Measurements from ENCODE around the gene FBXL15. TPM values are rescaled to one million over a fixed set of nuclear protein-coding genes. Genes with fewer than 3 reads are reported as not detected.

The FBXL15 gene
- total and polyA plus RNA-seq, 2 donors (not counting 1 experiment from before 2014, with no cell fraction given), result 15.5 to 20.7 TPM

DNA sequence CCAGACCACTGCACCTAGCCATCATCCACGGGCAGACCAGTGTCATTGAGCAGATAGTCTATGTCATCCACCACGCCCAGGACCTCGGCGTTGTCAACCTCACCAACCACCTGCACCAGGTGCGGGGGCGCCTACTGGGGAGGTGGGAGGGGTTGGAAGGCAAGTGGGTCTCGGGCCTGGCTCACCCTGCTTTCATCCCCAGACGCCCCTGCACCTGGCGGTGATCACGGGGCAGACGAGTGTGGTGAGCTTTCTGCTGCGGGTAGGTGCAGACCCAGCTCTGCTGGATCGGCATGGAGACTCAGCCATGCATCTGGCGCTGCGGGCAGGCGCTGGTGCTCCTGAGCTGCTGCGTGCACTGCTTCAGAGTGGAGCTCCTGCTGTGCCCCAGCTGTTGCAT lies 20.6 kb upstream of the FBXL15 start:
- peak overlapping the region; percentile 74 to 80 for H3K27ac ChIP-seq (ENCODE audit: low read length in 2 of 2)
- peaks cover 88% of the 10 kb centered on the region for H4K20me1 ChIP-seq (ENCODE audit: control insufficient read depth, insufficient read depth, low read length, poor library complexity, severe bottlenecking)
- DNase-seq, result no peak
- TF ChIP-seq, protein P1, sequence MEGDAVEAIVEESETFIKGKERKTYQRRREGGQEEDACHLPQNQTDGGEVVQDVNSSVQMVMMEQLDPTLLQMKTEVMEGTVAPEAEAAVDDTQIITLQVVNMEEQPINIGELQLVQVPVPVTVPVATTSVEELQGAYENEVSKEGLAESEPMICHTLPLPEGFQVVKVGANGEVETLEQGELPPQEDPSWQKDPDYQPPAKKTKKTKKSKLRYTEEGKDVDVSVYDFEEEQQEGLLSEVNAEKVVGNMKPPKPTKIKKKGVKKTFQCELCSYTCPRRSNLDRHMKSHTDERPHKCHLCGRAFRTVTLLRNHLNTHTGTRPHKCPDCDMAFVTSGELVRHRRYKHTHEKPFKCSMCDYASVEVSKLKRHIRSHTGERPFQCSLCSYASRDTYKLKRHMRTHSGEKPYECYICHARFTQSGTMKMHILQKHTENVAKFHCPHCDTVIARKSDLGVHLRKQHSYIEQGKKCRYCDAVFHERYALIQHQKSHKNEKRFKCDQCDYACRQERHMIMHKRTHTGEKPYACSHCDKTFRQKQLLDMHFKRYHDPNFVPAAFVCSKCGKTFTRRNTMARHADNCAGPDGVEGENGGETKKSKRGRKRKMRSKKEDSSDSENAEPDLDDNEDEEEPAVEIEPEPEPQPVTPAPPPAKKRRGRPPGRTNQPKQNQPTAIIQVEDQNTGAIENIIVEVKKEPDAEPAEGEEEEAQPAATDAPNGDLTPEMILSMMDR (IDR thresholded peaks at IDR 0.05), result no peak
- TF ChIP-seq EZH2 (IDR thresholded peaks at IDR 0.05; ENCODE audit: borderline replicate concordance, insufficient read depth, low read depth, low read length, poor library complexity, severe bottlenecking), result no peak
- intact Hi-C loops (cut with micrococcal nuclease), result no loop called here
- Mint-ChIP-seq H3K4me3 (peak overlapping the region; percentile 82), H3K9me3 (ENCODE audit: insufficient read depth) (no peaks in the 10 kb centered on the region), H3K27me3 (no peaks in the 10 kb centered on the region), H3K4me1 (peaks cover 46% of the 10 kb centered on the region), H3K27ac (peak overlapping the region; percentile 92)
- peaks cover 41% of the 10 kb centered on the region for H3K79me2 ChIP-seq (ENCODE audit: control insufficient read depth, insufficient read depth, low read length)
- peaks cover 36 to 46% of the 10 kb centered on the region in 2 donors for H3K4me1 ChIP-seq (ENCODE audit: control insufficient read depth in 2 of 2, insufficient read depth in 2 of 2, low read length in 2 of 2)
- H3K27me3 ChIP-seq (replicated peaks in 1 of 4; ENCODE audit: control extremely low read depth in 1 of 4, control insufficient read depth in 3 of 4, insufficient read depth in 4 of 4, low read length in 3 of 4), result no peaks in the 10 kb centered on the region
- peaks cover 0 to 56% of the 10 kb centered on the region in 2 experiments for H3K36me3 ChIP-seq (replicated peaks in 1 of 2; ENCODE audit: control extremely low read depth in 1 of 2, control insufficient read depth in 1 of 2, extremely low read depth in 1 of 2, insufficient read depth in 2 of 2, low read length in 1 of 2)
- ATAC-seq (ENCODE audit: low read depth), result no peak
- no peak overlapping the region for H3K4me3 ChIP-seq (ENCODE audit: control extremely low read depth in 1 of 5, extremely low read depth in 1 of 5, insufficient read depth in 1 of 5, low read depth in 2 of 5, low read length in 4 of 5)
- peak overlapping the region; percentile 87 for H3K4me2 ChIP-seq (replicated peaks; ENCODE audit: low read depth, low read length, poor library complexity, severe bottlenecking)
- CTCF ChIA-PET, result interaction anchor here (0.6 to 8.8 kb wide), 16 partner anchors 10 to 242 kb away, joined by 3 to 108 read pairs (median 6); partner anchors contain the start of genes C10orf95, CUEDC2, FBXL15 and PITX3
- no peaks in the 10 kb centered on the region for H3K9me3 ChIP-seq (ENCODE audit: control extremely low read depth in 1 of 3, control insufficient read depth in 2 of 3, insufficient read depth in 1 of 3, low read length in 2 of 3)
- POLR2A ChIA-PET, result interaction anchor here (0.6 to 2.6 kb wide), 4 partner anchors 21 to 246 kb away, joined by 3 to 11 read pairs (median 6); partner anchors contain the start of genes C10orf95, CUEDC2 and FBXL15
- H2AFZ ChIP-seq (ENCODE audit: insufficient read depth, low read depth, low read length, poor library complexity, severe bottlenecking), result no peak overlapping the region
- peak overlapping the region; percentile 57 for H3K9ac ChIP-seq (ENCODE audit: low read length)
- WGBS (ENCODE audit: insufficient coverage), result 95% methylated on average over 11 of the region's 17 CpGs

DNA sequence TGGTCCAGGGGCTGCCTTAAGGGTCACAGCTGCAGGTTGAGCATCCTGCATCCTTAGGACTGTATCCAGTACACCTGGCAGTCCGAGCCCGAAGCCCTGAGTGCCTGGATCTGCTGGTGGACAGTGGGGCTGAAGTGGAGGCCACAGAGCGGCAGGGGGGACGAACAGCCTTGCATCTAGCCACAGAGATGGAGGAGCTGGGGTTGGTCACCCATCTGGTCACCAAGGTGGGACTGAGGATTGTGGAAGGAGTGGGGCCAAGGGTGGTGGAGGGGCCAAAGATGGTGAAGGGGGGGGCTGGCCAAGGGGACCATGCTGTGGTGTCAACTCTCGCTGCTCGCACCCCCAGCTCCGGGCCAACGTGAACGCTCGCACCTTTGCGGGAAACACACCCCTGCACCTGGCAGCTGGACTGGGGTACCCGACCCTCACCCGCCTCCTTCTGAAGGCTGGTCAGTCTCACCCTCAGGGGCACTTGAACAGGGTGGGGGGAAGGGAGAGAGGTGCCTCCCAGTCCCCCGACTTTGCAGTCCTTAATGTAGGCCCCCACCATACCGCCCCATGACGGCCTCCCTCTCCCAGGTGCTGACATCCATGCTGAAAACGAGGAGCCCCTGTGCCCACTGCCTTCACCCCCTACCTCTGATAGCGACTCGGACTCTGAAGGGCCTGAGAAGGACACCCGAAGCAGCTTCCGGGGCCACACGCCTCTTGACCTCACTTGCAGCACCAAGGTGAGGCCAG lies 19.9 kb upstream of the FBXL15 start:
- Histone ChIP-seq H3K36me3 (replicated peaks in 1 of 2; ENCODE audit: control extremely low read depth in 1 of 2, control insufficient read depth in 1 of 2, extremely low read depth in 1 of 2, insufficient read depth in 2 of 2, low read length in 1 of 2) (peaks cover 0 to 56% of the 10 kb centered on the region in 2 experiments), H3K79me2 (ENCODE audit: control insufficient read depth, insufficient read depth, low read length) (peaks cover 35% of the 10 kb centered on the region), H3K9me3 (ENCODE audit: control extremely low read depth in 1 of 3, control insufficient read depth in 2 of 3, insufficient read depth in 1 of 3, low read length in 2 of 3) (no peaks in the 10 kb centered on the region), H3K27me3 (replicated peaks in 1 of 4; ENCODE audit: control extremely low read depth in 1 of 4, control insufficient read depth in 3 of 4, insufficient read depth in 4 of 4, low read length in 3 of 4) (no peaks in the 10 kb centered on the region), H3K9ac (ENCODE audit: low read length) (no peak overlapping the region), H3K4me1 (ENCODE audit: control insufficient read depth in 2 of 2, insufficient read depth in 2 of 2, low read length in 2 of 2) (peaks cover 36 to 46% of the 10 kb centered on the region in 2 donors), H3K4me2 (replicated peaks; ENCODE audit: low read depth, low read length, poor library complexity, severe bottlenecking) (no peak overlapping the region), H4K20me1 (ENCODE audit: control insufficient read depth, insufficient read depth, low read length, poor library complexity, severe bottlenecking) (peaks cover 88% of the 10 kb centered on the region), H3K27ac (ENCODE audit: low read length in 2 of 2) (no peak overlapping the region), H3K4me3 (ENCODE audit: control extremely low read depth in 1 of 5, extremely low read depth in 1 of 5, insufficient read depth in 1 of 5, low read depth in 2 of 5, low read length in 4 of 5) (no peak overlapping the region), H2AFZ (ENCODE audit: insufficient read depth, low read depth, low read length, poor library complexity, severe bottlenecking) (no peak overlapping the region)
- Mint-ChIP-seq H3K9me3 (ENCODE audit: insufficient read depth) (no peaks in the 10 kb centered on the region), H3K4me1 (peaks cover 46% of the 10 kb centered on the region), H3K4me3 (peak overlapping the region; percentile 13), H3K27me3 (no peaks in the 10 kb centered on the region), H3K27ac (no peak overlapping the region)
- DNase-seq, result peak; percentile 33
- ChIA-PET CTCF (interaction anchor here (1.1 to 8.8 kb wide), 9 partner anchors 11 to 170 kb away, joined by 4 to 108 read pairs (median 18); partner anchors contain the start of genes C10orf95 and FBXL15), POLR2A (interaction anchor here (0.6 to 1.6 kb wide), 3 partner anchors 9 to 246 kb away, joined by 3 to 6 read pairs (median 3); no protein-coding TSS in a partner anchor)
- TF ChIP-seq, protein P1 (IDR thresholded peaks at IDR 0.05), result no peak
- no peak for TF ChIP-seq EZH2 (IDR thresholded peaks at IDR 0.05; ENCODE audit: borderline replicate concordance, insufficient read depth, low read depth, low read length, poor library complexity, severe bottlenecking)
- intact Hi-C loops (cut with micrococcal nuclease), result no loop called here
- ATAC-seq (ENCODE audit: low read depth), result no peak
- 97% methylated on average over 13 of the region's 22 CpGs for WGBS (ENCODE audit: insufficient coverage)

Measured in B cell (primary cell).